A549 (cell line): ENCODE results near the gene IGFBP4. TPM values are rescaled to one million over a fixed set of nuclear protein-coding genes. Genes with fewer than 3 reads are reported as not detected.

Experiments used
- ATAC-seq, 2 experiments: fragments of 200-7000 bp in 1 of 2; fragments of >200 bp in 1 of 2; cut with Nextera tagmentation in 1 of 2; cut with Tn5 transposase in 1 of 2; 3 replicates each; pipeline versions ENCODE4 v1.8.0 to v1.9.1; 2018 to 2020; ENCODE audit warnings: mild to moderate bottlenecking in 1 of 2, moderate library complexity in 1 of 2
- CTCF ChIA-PET: fragments of 300-600 bp; sonication (Branson Sonifier 250); formaldehyde crosslinking; extraction: SDS; loops from one replicate; lab custom pipeline; 2021; ENCODE audit warnings: antibody characterized with exemption, inconsistent platforms; lab: Yijun Ruan, JAX
- POLR2A ChIA-PET: fragments of 350-600 bp; formaldehyde crosslinking; extraction: SDS; loops from one replicate; lab custom pipeline; 2021; ENCODE audit warnings: antibody characterized with exemption, inconsistent platforms; lab: Yijun Ruan, JAX
- DNase-seq, 2 experiments: peaks; one replicate each; pipeline versions ENCODE4 v3.0.0 to v3.0.0-alpha.2; 2011 to 2016; ENCODE audit warnings: low read depth in 1 of 2, low spot score in 1 of 2
- FAIRE-seq: peaks from 2 replicates; lab custom pipeline; 2011; peaks lifted over from hg19 to GRCh38; lab: Jason Lieb, UNC
- H3K27ac ChIP-seq, 2 experiments: fragments of >200 bp; sonication (Bioruptor Twin); formaldehyde crosslinking; 3 replicates each; pipeline ENCODE4 v1.5.1; 2016 to 2017
- H3K4me1 ChIP-seq: fragments of >200 bp; sonication (Bioruptor Twin); formaldehyde crosslinking; 3 replicates; pipeline ENCODE4 v1.6.1; 2016
- H3K4me2 ChIP-seq: fragments of >200 bp; sonication (Bioruptor Twin); formaldehyde crosslinking; 3 replicates; pipeline ENCODE4 v1.6.1; 2016
- H3K4me3 ChIP-seq: fragments of >200 bp; sonication (Bioruptor Twin); formaldehyde crosslinking; 3 replicates; pipeline ENCODE4 v1.5.1; 2016
- H3K9me3 ChIP-seq: fragments of >200 bp; sonication (Bioruptor Twin); formaldehyde crosslinking; 3 replicates; pipeline ENCODE4 v1.6.1; 2016
- CEBPB ChIP-seq, 2 experiments: fragments of >200 bp in 1 of 2; sonication (Bioruptor Twin) in 1 of 2; formaldehyde crosslinking in 1 of 2; IDR thresholded peaks; 2 replicates each; pipeline ENCODE4 v1.6.1; 2012 to 2016
- CHD2 ChIP-seq: fragments of 150-350 bp; IDR thresholded peaks from 2 replicates; pipeline ENCODE4 v1.6.1; 2014; ENCODE audit warnings: low read length; ENCODE audit not compliant: partially characterized antibody
- EHF ChIP-seq: fragments of 250-450 bp; sonication (Bioruptor Pico); IDR thresholded peaks from 2 replicates; pipeline ENCODE4 v1.5.0; 2020; ENCODE audit warnings: mild to moderate bottlenecking
- FOSB ChIP-seq: fragments of 250-450 bp; sonication (Bioruptor Pico); IDR thresholded peaks from 2 replicates; pipeline ENCODE4 v1.5.0; 2020; ENCODE audit warnings: mild to moderate bottlenecking, moderate library complexity
- FOSL2 ChIP-seq, 2 experiments: fragments of 450-650 bp in 1 of 2; fragments of >200 bp in 1 of 2; sonication (Bioruptor Twin) in 1 of 2; formaldehyde crosslinking; IDR thresholded peaks; 2 replicates each; pipeline versions ENCODE4 v1.5.0 to v1.6.1; 2016 to 2020; ENCODE audit warnings: mild to moderate bottlenecking in 1 of 2, moderate library complexity in 1 of 2
- HOXA7 ChIP-seq: fragments of 250-450 bp; sonication (Bioruptor Pico); IDR thresholded peaks from 2 replicates; pipeline ENCODE4 v1.5.0; 2020; ENCODE audit warnings: mild to moderate bottlenecking, moderate library complexity
- HOXB13 ChIP-seq: fragments of 250-450 bp; sonication (Bioruptor Pico); IDR thresholded peaks from 2 replicates; pipeline ENCODE4 v1.5.0; 2020; ENCODE audit warnings: low read depth, mild to moderate bottlenecking, moderate library complexity
- HOXB5 ChIP-seq: fragments of 250-450 bp; sonication (Bioruptor Pico); IDR thresholded peaks from 2 replicates; pipeline ENCODE4 v1.5.0; 2020; ENCODE audit warnings: mild to moderate bottlenecking, moderate library complexity
- JUN ChIP-seq, 2 experiments: fragments of >200 bp; sonication (Bioruptor Twin); formaldehyde crosslinking; IDR thresholded peaks; 2 replicates in 1 of 2; 3 replicates in 1 of 2; pipeline ENCODE4 v1.6.1; 2016 to 2017
- MAFK ChIP-seq: fragments of 450-650 bp; IDR thresholded peaks from 2 replicates; pipeline ENCODE4 v1.6.1; 2014; ENCODE audit not compliant: partially characterized antibody
- MAZ ChIP-seq: fragments of 150-350 bp; IDR thresholded peaks from 2 replicates; pipeline ENCODE4 v1.6.1; 2014; ENCODE audit warnings: antibody characterized with exemption, low read depth, low read length, borderline replicate concordance
- NFE2L2 ChIP-seq: fragments of 150-350 bp; conservative IDR thresholded peaks from 2 replicates; pipeline ENCODE4 v1.6.1; 2014; ENCODE audit warnings: low read length
- NPAS2 ChIP-seq: fragments of 250-450 bp; sonication (Bioruptor Pico); IDR thresholded peaks from 2 replicates; pipeline ENCODE4 v1.8.0; 2022; ENCODE audit warnings: mild to moderate bottlenecking, moderate library complexity, borderline replicate concordance
- POLR2A ChIP-seq: IDR thresholded peaks from 2 replicates; pipeline ENCODE4 v1.6.1; 2012; ENCODE audit warnings: mild to moderate bottlenecking, low read length
- POLR2AphosphoS2 ChIP-seq: conservative IDR thresholded peaks from 2 replicates; pipeline ENCODE4 v1.6.1; 2012; ENCODE audit warnings: low read length, improper control_type of control experiment, inconsistent platforms
- RAD21 ChIP-seq, 2 experiments: fragments of >200 bp in 1 of 2; sonication (Bioruptor Twin) in 1 of 2; formaldehyde crosslinking in 1 of 2; IDR thresholded peaks in 1 of 2; conservative IDR thresholded peaks in 1 of 2; 2 replicates in 1 of 2; 3 replicates in 1 of 2; pipeline ENCODE4 v1.6.1; 2012 to 2018; ENCODE audit warnings: inconsistent platforms in 1 of 2
- RARB ChIP-seq: fragments of 250-450 bp; sonication (Bioruptor Pico); IDR thresholded peaks from 2 replicates; pipeline ENCODE4 v1.8.0; 2021; ENCODE audit warnings: mild to moderate bottlenecking, moderate library complexity
- RCOR1 ChIP-seq: fragments of 150-350 bp; IDR thresholded peaks from 2 replicates; pipeline ENCODE4 v1.6.1; 2014; ENCODE audit warnings: antibody characterized with exemption, low read length, low read depth
- RFX5 ChIP-seq: fragments of 450-650 bp; IDR thresholded peaks from 2 replicates; pipeline ENCODE4 v1.7.1; 2014; ENCODE audit warnings: antibody characterized with exemption, mild to moderate bottlenecking, moderate library complexity
- SMC3 ChIP-seq: fragments of >200 bp; sonication (Bioruptor Twin); formaldehyde crosslinking; IDR thresholded peaks from 3 replicates; pipeline ENCODE4 v1.6.1; 2018; ENCODE audit warnings: inconsistent platforms
- SREBF2 ChIP-seq: fragments of 450-650 bp; IDR thresholded peaks from 2 replicates; pipeline ENCODE4 v1.6.1; 2014; ENCODE audit warnings: mild to moderate bottlenecking, moderate library complexity
- TFCP2L1 ChIP-seq: fragments of 250-450 bp; sonication (Bioruptor Pico); IDR thresholded peaks from 2 replicates; pipeline ENCODE4 v1.5.0; 2021; ENCODE audit warnings: mild to moderate bottlenecking
- TP53 ChIP-seq: fragments of 250-450 bp; sonication (Bioruptor Pico); IDR thresholded peaks from 2 replicates; pipeline ENCODE4 v1.5.0; 2021; ENCODE audit warnings: mild to moderate bottlenecking, moderate library complexity
- ZC3H11A ChIP-seq: fragments of 450-650 bp; IDR thresholded peaks from 2 replicates; pipeline ENCODE4 v1.6.1; 2014; ENCODE audit warnings: antibody characterized with exemption, mild to moderate bottlenecking
- ZSCAN20 ChIP-seq: fragments of 250-450 bp; sonication (Bioruptor Pico); IDR thresholded peaks from 2 replicates; pipeline ENCODE4 v1.8.0; 2022; ENCODE audit warnings: mild to moderate bottlenecking, moderate library complexity
- WGBS: methylation state at CpG from one replicate; pipeline ENCODE4 v1.1.6; 2017; ENCODE audit errors: missing lambda C conversion rate; 5-methylcytosine and 5-hydroxymethylcytosine counted together
- polyA plus RNA-seq, 4 experiments: library from polyadenylated mRNA; depleted of rRNA in 3 of 4; stranded (reverse); fragments of >200 nt; fragmentation: RNase III in 1 of 4; extraction: RNeasy Plus Mini Kit Qiagen cat#74134 plus additional on column Dnase treatment in 1 of 4; gene quantifications; 2 replicates in 3 of 4; 3 replicates in 1 of 4; pipeline ENCODE4 v1.2.3, GENCODE V29; 2011 to 2017
- TF ChIP-seq, protein P1 (sequence below): IDR thresholded peaks from 2 replicates; pipeline ENCODE4 v1.6.1; 2012
- TF ChIP-seq, protein P2 (sequence below): fragments of >200 bp; sonication (Bioruptor Twin); formaldehyde crosslinking; IDR thresholded peaks from 3 replicates; pipeline ENCODE4 v1.5.1; 2016
- TF ChIP-seq, protein P3 (sequence below): IDR thresholded peaks from 2 replicates; pipeline ENCODE4 v1.6.1; 2012; ENCODE audit warnings: low read depth, borderline replicate concordance
- TF ChIP-seq, protein P4 (sequence below): IDR thresholded peaks from 2 replicates; pipeline ENCODE4 v1.6.1; 2012

The IGFBP4 gene
- polyA plus RNA-seq, 2 of the 4 experiments (the other 2 are of a cell fraction) = 1,080 to 1,829 TPM

DNA sequence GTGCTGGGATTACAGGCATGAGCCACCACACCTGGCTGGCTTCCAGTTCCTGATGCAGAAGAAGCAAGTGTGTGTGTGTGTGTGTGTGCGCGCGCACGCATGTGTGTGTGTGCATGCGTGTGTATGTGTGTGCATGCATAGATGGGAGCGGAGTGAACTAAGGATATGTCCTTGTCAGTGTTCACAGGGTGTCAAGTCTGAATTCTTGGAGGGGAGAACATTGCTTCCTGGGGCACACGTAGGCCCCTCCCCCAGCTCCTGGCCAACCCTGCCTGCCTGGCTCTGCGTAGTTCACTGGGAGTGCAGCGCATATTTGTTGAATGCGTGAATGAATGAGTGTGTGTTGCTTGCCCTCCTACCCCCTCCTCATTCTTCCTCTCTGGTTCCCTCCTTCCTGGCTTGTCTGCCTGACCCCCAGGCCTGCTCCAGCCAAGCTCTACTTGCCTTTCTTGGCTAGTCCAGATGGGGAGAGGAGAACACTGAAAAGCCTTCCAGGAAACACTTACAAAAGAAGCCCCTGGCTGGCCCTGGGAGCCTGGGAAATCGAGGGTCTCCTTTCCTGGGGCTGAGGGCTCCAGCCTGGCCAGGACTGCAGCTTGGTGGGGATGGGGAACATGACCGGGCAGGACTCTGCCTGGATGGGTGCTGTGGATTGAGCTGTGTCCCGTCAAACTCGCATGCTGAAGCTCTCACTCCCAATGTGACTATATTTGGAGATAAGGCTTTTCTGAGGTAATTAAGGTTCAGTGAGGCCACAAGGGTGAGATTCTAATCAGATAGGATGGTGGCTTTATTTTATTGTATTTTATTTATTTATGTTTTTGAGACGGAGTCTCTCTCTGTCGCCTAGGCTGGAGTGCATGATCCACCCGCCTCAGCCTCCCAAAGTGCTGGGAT is 27.9 kb downstream of the IGFBP4 start (continued):
- TF ChIP-seq HOXA7 (CRISPR knock-in tag) = peak; percentile 60
- peak; percentile 83 for TF ChIP-seq TFCP2L1
- TF ChIP-seq SREBF2 = no peak
- TF ChIP-seq CHD2 = peak; percentile 66
- peak; percentile 20 to 36; a peak in 4 of 5 replicates for TF ChIP-seq JUN (IDR thresholded peaks at IDR 0.05)
- no peak for TF ChIP-seq NFE2L2
- TF ChIP-seq HOXB13 (CRISPR knock-in tag) = peak; percentile 72; the same call in 1 of the 2 replicates
- 0 out of 2 replicates have a peak, but pooled peaks have one; percentile 24 for TF ChIP-seq POLR2A
- peak; percentile 16; the same call in 1 of the 3 replicates for TF ChIP-seq SMC3
- peak; percentile 59; the same call in 1 of the 2 replicates for TF ChIP-seq TP53 (CRISPR knock-in tag)
- TF ChIP-seq, protein P1, sequence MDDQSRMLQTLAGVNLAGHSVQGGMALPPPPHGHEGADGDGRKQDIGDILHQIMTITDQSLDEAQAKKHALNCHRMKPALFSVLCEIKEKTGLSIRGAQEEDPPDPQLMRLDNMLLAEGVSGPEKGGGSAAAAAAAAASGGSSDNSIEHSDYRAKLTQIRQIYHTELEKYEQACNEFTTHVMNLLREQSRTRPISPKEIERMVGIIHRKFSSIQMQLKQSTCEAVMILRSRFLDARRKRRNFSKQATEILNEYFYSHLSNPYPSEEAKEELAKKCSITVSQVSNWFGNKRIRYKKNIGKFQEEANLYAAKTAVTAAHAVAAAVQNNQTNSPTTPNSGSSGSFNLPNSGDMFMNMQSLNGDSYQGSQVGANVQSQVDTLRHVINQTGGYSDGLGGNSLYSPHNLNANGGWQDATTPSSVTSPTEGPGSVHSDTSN = peak; percentile 39
- 0 out of 2 replicates have a peak, but pooled peaks have one; percentile 18 for TF ChIP-seq EHF (CRISPR knock-in tag)
- TF ChIP-seq, protein P2, sequence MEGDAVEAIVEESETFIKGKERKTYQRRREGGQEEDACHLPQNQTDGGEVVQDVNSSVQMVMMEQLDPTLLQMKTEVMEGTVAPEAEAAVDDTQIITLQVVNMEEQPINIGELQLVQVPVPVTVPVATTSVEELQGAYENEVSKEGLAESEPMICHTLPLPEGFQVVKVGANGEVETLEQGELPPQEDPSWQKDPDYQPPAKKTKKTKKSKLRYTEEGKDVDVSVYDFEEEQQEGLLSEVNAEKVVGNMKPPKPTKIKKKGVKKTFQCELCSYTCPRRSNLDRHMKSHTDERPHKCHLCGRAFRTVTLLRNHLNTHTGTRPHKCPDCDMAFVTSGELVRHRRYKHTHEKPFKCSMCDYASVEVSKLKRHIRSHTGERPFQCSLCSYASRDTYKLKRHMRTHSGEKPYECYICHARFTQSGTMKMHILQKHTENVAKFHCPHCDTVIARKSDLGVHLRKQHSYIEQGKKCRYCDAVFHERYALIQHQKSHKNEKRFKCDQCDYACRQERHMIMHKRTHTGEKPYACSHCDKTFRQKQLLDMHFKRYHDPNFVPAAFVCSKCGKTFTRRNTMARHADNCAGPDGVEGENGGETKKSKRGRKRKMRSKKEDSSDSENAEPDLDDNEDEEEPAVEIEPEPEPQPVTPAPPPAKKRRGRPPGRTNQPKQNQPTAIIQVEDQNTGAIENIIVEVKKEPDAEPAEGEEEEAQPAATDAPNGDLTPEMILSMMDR = no peak
- no peak for TF ChIP-seq MAFK
- no peak for TF ChIP-seq NPAS2 (CRISPR knock-in tag)
- TF ChIP-seq FOSB (CRISPR knock-in tag) = peak; percentile 80
- TF ChIP-seq, protein P3, sequence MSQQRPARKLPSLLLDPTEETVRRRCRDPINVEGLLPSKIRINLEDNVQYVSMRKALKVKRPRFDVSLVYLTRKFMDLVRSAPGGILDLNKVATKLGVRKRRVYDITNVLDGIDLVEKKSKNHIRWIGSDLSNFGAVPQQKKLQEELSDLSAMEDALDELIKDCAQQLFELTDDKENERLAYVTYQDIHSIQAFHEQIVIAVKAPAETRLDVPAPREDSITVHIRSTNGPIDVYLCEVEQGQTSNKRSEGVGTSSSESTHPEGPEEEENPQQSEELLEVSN = 0 out of 2 replicates have a peak, but pooled peaks have one; percentile 60
- TF ChIP-seq, all 56 proteins: peak for 23

DNA sequence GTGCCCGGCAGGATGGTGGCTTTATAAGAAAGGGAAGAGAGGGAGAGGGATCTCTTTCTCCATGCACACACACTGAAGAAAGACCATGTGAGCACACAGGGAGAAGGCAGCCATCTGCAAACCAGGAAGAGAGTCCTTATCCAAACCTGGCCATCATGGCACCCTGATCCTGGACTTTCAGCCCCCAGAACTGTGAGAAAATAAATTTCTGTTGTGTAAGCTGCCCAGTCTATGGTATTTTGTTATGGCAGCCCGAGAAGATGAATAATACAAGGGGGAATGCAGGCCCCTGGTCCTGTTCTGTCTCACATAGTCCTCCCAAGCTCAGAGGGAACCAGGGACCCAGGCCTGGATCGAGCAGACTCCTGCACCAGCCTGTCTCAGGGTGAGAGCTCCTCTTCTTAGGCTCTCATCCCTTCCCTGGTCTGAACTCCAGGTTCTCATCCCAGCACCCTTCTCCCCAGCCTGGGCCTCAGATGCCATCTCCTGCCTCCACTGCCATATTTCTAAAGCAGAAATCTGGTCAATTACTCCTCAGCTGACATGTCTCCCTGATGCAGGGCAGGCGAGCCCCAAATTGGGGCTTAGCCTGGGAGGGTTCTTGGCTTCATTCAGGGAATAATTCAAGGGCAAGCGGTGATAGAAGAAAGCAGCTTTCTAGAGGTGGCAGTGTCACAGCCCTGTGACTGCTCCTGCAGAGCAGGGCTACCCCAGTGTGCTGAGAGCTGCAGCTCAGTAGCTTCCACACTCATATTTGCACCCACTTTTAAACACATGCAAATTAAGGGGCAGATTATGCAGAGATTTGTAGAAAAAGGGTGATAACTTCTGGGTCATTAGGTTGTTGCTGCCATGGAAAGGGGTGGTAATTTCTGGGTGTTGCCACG is 28.8 kb downstream of the IGFBP4 start:
- H3K27ac ChIP-seq = peak overlapping the region; percentile 96 to 97
- WGBS = 51% methylated on average over 6 of the region's 6 CpGs
- ATAC-seq = peak; percentile 6 to 30; a peak in 4 of 6 replicates
- POLR2A ChIA-PET = interaction anchor here (0.5 to 12.0 kb wide), 16 partner anchors 8 to 421 kb away, joined by 3 to 177 read pairs (median 4); no protein-coding TSS in a partner anchor
- CTCF ChIA-PET = interaction anchor here (0.6 to 37.5 kb wide), 16 partner anchors 11 to 114 kb away, joined by 3 to 822 read pairs (median 5); partner anchors contain the start of gene IGFBP4
- DNase-seq = peak in 1 of 2 experiments; percentile 72
- peak overlapping the region; percentile 47 for H3K4me2 ChIP-seq
- H3K9me3 ChIP-seq = no peaks in the 10 kb centered on the region
- peaks cover 78% of the 10 kb centered on the region for H3K4me1 ChIP-seq
- peak; percentile 80 for FAIRE-seq
- no peak overlapping the region for H3K4me3 ChIP-seq
- TF ChIP-seq JUN (IDR thresholded peaks at IDR 0.05) (peak in 1 of 2 experiments; percentile 28; a peak in 1 of 5 replicates), RFX5 (no peak), HOXB5 (CRISPR knock-in tag) (peak; percentile 46), RAD21 (conservative IDR thresholded peaks at IDR 0.05 in 1 of 2, IDR thresholded peaks at IDR 0.05 in 1 of 2) (0 out of 5 replicates have a peak, but pooled peaks of 1 of the 2 experiments have one; percentile 1), ZC3H11A (no peak), POLR2A (no peak), TFCP2L1 (peak; percentile 86), CEBPB (IDR thresholded peaks at IDR 0.05) (peak in 1 of 2 experiments; percentile 9; a peak in 1 of 4 replicates), POLR2AphosphoS2 (peak; percentile 93), NPAS2 (CRISPR knock-in tag) (no peak), EHF (CRISPR knock-in tag) (0 out of 2 replicates have a peak, but pooled peaks have one; percentile 35), CHD2 (peak; percentile 5), FOSL2 (IDR thresholded peaks at IDR 0.05) (no peak), FOSL2 (CRISPR knock-in tag; IDR thresholded peaks at IDR 0.05) (peak; percentile 56), TP53 (CRISPR knock-in tag) (peak; percentile 93; the same call in 1 of the 2 replicates), RCOR1 (0 out of 2 replicates have a peak, but pooled peaks have one; percentile 3), ZSCAN20 (CRISPR knock-in tag) (0 out of 2 replicates have a peak, but pooled peaks have one; percentile 39), HOXA7 (CRISPR knock-in tag) (peak; percentile 97), MAFK (no peak), FOSB (CRISPR knock-in tag) (peak; percentile 93), RARB (peak; percentile 75), MAZ (peak; percentile 7; the same call in 1 of the 2 replicates)
- TF ChIP-seq, protein P4, sequence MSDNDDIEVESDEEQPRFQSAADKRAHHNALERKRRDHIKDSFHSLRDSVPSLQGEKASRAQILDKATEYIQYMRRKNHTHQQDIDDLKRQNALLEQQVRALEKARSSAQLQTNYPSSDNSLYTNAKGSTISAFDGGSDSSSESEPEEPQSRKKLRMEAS = 0 out of 2 replicates have a peak, but pooled peaks have one; percentile 17
